Astrocyte (in vitro differentiated cells and primary cell): ENCODE results near the gene SAMD4B.

Experiments
- EZH2 ChIP-seq: IDR thresholded peaks from 2 replicates; pipeline ENCODE4 v1.6.1; 2012; ENCODE audit warnings: mild to moderate bottlenecking, low read length, inconsistent platforms; ENCODE audit not compliant: insufficient read depth
- TF ChIP-seq, protein P1 (sequence below): IDR thresholded peaks from 2 replicates; pipeline ENCODE4 v1.5.1; 2011; ENCODE audit warnings: low read depth, mild to moderate bottlenecking, inconsistent platforms, low read length, moderate library complexity; ENCODE audit not compliant: insufficient read depth

DNA sequence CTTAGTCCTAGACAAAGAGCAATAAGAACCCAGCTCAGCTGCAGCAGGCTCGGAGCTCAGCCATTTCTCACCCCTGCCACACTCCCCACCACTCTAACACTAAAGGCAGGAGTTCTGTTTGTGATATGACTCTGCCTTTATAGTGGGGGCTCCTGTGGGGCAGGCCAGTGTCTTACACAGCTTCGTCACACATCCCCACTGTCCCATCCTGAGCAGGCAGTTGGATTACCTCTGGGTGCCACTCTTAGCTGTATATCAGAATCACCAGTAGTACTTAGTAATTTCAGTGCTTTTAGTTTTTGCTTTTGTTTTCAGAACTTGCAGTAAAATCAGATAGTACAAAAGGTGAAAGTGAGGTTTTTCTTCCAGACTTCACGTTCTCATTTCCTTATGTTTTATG lies 16.8 kb downstream of the SAMD4B start:
- TF ChIP-seq, protein P1, sequence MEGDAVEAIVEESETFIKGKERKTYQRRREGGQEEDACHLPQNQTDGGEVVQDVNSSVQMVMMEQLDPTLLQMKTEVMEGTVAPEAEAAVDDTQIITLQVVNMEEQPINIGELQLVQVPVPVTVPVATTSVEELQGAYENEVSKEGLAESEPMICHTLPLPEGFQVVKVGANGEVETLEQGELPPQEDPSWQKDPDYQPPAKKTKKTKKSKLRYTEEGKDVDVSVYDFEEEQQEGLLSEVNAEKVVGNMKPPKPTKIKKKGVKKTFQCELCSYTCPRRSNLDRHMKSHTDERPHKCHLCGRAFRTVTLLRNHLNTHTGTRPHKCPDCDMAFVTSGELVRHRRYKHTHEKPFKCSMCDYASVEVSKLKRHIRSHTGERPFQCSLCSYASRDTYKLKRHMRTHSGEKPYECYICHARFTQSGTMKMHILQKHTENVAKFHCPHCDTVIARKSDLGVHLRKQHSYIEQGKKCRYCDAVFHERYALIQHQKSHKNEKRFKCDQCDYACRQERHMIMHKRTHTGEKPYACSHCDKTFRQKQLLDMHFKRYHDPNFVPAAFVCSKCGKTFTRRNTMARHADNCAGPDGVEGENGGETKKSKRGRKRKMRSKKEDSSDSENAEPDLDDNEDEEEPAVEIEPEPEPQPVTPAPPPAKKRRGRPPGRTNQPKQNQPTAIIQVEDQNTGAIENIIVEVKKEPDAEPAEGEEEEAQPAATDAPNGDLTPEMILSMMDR = no peak
- TF ChIP-seq EZH2 = no peak
